Activated B cell treated with CpG ODN at 0.5 μM for 24 hours (primary cell): Measurements from ENCODE around the gene ZNF77. TPM values are rescaled to one million over a fixed set of nuclear protein-coding genes. Genes with fewer than 3 reads are reported as not detected.
A peak's percentile ranks its signal among the peaks of the same experiment; 100 is the strongest.
"Not testable (repeated sequence)": the region's sequence is repeated elsewhere in the genome, so short reads cannot be mapped to it uniquely, and the experiment has no call there.

Source experiments
- ATAC-seq: fragments of 200-7000 bp; cut with Tn5 transposase; one replicate; pipeline ENCODE4 v1.10.0; 2021; ENCODE audit warnings: low read depth, mild to moderate bottlenecking, moderate library complexity
- CTCF ChIA-PET: fragments of 350-600 bp; sonication (Branson Sonifier 250); formaldehyde crosslinking; loops from one replicate; lab custom pipeline; 2021; ENCODE audit warnings: antibody characterized with exemption; lab: Charles Lee
- POLR2A ChIA-PET: fragments of 350-600 bp; sonication (Branson Sonifier 250); formaldehyde crosslinking; loops from one replicate; lab custom pipeline; 2021; ENCODE audit warnings: antibody characterized with exemption; lab: Charles Lee
- DNase-seq: peaks from one replicate; pipeline ENCODE4 v3.0.0; 2022
- H3K27ac Mint-ChIP-seq: one replicate; pipeline ENCODE4 v1.8.0; 2020; ENCODE audit warnings: mixed read lengths
- H3K27me3 Mint-ChIP-seq: one replicate; pipeline ENCODE4 v1.8.0; 2021; ENCODE audit warnings: mixed read lengths
- H3K36me3 Mint-ChIP-seq: one replicate; pipeline ENCODE4 v1.8.0; 2021; ENCODE audit warnings: low read depth, mixed read lengths
- H3K4me1 Mint-ChIP-seq: one replicate; pipeline ENCODE4 v1.8.0; 2021; ENCODE audit warnings: mixed read lengths
- H3K4me3 Mint-ChIP-seq: one replicate; pipeline ENCODE4 v1.8.0; 2020; ENCODE audit warnings: mild to moderate bottlenecking, mixed read lengths
- H3K9me3 Mint-ChIP-seq: one replicate; pipeline ENCODE4 v1.8.0; 2020; ENCODE audit warnings: mixed read lengths
- intact Hi-C: fragments of 100-400 bp; cut with micrococcal nuclease; formaldehyde crosslinking; loops from one replicate; pipeline ENCODE4 v1.15.1; 2024
- total RNA-seq: library from RNA; stranded (reverse); gene quantifications from 2 replicates; pipeline ENCODE4 v1.2.3, GENCODE V29; 2022
- TF ChIP-seq, protein P1 (sequence below): fragments of 200-600 bp; IDR thresholded peaks from one replicate; pipeline ENCODE4 v1.8.0; 2022; ENCODE audit warnings: antibody characterized with exemption, mild to moderate bottlenecking

ZNF77 gene
- total RNA-seq, result 5.2 and 6.7 TPM in 2 replicates

DNA sequence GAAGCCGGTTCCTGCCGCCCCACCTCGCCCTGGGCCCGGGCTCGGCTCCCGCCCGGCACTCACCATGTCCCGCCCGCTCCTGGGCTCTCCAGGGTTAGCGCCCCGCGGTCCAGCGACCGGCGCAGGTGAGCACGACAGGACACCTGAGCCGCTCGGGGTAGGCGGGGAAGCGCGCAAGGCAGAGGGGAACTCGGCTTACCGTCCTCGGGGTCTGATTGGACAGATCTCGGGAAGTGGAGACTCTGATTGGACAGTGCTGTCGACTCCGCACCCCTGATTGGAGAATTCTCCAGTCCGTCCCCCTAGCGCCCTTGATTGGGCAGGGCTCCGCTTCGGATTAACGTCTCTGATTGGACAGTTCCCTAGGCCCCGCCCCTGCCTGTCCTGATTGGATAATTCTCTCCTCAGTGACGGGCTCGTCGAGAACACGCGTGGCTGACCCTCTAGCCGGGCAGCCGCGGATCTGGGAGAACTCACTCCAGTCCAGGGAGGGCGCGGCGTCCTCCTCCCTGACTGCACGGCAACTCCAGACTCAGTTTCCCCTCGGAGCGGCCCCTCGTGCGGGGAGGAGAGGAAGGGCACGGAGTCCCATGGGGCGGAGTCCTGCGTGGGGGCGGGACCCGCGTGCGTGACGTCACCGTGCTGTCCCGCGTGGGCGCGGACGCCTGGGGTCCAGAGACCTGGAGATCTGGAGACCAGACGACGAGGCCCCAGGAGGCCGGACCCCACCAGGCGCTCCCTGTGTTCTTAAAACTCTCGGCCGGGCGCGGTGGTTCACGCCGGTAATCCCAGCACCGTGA is at the start of gene ZNF77:
Gene ZNF77, minus strand, starts transcription at position 197 of the 800 bp plus-strand sequence. Its CDS starts 131 bp downstream, at position 66.
- no peaks in the 10 kb centered on the region for H3K27me3 Mint-ChIP-seq
- peak within 1 kb of the TSS; percentile 95 for H3K27ac Mint-ChIP-seq
- TF ChIP-seq, protein P1, sequence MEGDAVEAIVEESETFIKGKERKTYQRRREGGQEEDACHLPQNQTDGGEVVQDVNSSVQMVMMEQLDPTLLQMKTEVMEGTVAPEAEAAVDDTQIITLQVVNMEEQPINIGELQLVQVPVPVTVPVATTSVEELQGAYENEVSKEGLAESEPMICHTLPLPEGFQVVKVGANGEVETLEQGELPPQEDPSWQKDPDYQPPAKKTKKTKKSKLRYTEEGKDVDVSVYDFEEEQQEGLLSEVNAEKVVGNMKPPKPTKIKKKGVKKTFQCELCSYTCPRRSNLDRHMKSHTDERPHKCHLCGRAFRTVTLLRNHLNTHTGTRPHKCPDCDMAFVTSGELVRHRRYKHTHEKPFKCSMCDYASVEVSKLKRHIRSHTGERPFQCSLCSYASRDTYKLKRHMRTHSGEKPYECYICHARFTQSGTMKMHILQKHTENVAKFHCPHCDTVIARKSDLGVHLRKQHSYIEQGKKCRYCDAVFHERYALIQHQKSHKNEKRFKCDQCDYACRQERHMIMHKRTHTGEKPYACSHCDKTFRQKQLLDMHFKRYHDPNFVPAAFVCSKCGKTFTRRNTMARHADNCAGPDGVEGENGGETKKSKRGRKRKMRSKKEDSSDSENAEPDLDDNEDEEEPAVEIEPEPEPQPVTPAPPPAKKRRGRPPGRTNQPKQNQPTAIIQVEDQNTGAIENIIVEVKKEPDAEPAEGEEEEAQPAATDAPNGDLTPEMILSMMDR, result no peak
- H3K9me3 Mint-ChIP-seq, result no peaks in the 10 kb centered on the region
- H3K36me3 Mint-ChIP-seq, result peaks cover 12% of the 10 kb centered on the region
- intact Hi-C loops, result loop anchor here (1.0 to 5.0 kb wide), 4 partner anchors 45 to 1692 kb away; partner anchors contain the start of genes TNFAIP8L1, ZNF555 and ZNF57
- H3K4me1 Mint-ChIP-seq, result peaks cover 31% of the 10 kb centered on the region
- ATAC-seq, result peak; percentile 98
- DNase-seq, result peak; percentile 96
- ChIA-PET CTCF (no interaction called here), POLR2A (interaction anchor here (0.7 kb wide), 3 partner anchors 44 to 546 kb away, joined by 3 to 13 read pairs (median 4); partner anchors contain the start of gene ZNF57)
- H3K4me3 Mint-ChIP-seq, result peak within 1 kb of the TSS; percentile 96

DNA sequence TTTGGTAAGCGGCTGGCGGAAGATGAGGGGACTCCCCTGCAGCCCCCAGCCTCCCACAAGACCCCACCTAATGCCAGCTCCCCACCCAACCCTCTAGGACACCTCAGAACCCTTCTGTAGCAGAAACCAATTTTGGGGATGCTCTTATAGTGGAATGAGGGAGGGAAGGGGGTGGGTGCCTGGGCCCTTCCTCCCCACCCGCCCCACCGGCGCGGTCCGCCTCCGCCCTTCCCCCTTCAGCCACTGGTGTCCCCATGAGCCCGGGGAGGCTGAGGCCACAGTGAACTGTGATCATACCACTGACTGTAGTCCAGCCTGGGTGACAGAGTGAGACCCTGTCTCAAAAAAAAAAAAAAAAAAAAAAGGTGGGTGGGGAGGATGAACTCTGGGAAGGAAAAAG is 48.8 kb upstream of the ZNF77 start:
- no peaks in the 10 kb centered on the region for H3K4me1 Mint-ChIP-seq
- ChIA-PET POLR2A (no interaction called here), CTCF (no interaction called here)
- intact Hi-C loops, result no loop called here
- H3K36me3 Mint-ChIP-seq, result no peaks in the 10 kb centered on the region
- DNase-seq (no peak), ATAC-seq (no peak)
- H3K4me3 Mint-ChIP-seq, result no peak overlapping the region
- no peaks in the 10 kb centered on the region for H3K9me3 Mint-ChIP-seq
- H3K27ac Mint-ChIP-seq, result no peak overlapping the region
- H3K27me3 Mint-ChIP-seq, result peaks cover 3% of the 10 kb centered on the region
- TF ChIP-seq, protein P1, result no peak

DNA sequence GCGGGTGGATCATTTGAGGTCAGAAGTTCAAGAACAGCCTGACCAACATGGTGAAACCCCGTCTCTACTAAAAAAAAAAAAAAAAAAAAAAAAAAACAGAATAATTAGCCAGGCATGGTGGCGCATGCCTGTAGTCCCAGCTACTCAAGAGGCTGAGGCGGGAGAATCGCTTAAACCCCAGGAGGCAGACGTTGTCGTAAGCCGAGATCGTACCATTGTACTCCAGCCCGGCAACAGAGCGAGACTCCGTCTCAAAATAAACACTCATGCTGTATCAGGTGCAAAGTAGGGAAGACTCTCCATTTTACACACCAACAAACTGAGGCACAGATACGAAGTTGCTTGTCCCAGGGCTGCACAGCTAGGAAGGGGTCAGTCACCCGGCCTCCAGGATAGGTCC is 48.2 kb upstream of the ZNF77 start:
- Mint-ChIP-seq H3K9me3 (no peaks in the 10 kb centered on the region), H3K36me3 (no peaks in the 10 kb centered on the region), H3K4me3 (no peak overlapping the region), H3K4me1 (no peaks in the 10 kb centered on the region), H3K27ac (no peak overlapping the region), H3K27me3 (peaks cover 5% of the 10 kb centered on the region)
- no peak for DNase-seq
- CTCF ChIA-PET, result no interaction called here
- POLR2A ChIA-PET, result no interaction called here
- ATAC-seq, result no peak
- intact Hi-C loops, result no loop called here
- TF ChIP-seq, protein P1, result no peak

DNA sequence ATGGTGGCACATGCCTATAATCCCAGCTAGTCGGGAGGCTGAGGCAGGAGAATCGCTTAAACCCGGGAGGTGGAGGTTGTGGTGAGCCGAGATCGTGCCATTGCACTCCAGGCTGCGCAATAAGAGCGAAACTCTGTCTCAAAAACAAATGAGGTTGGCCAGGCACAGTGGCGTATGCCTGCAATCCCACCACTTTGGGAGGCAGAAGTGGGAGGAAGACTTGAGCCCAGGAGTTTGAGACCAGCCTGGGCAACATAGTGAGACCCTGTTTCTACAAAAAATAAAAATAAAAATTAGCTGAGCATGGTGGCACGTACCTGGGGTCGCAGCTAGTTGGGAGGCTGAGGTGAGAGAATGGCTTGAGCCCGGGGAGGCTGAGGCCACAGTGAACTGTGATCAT is 47.6 kb upstream of the ZNF77 start:
- H3K27me3 Mint-ChIP-seq, H3K4me1 Mint-ChIP-seq, DNase-seq, ATAC-seq, H3K9me3 Mint-ChIP-seq, CTCF ChIA-PET, POLR2A ChIA-PET, H3K27ac Mint-ChIP-seq, H3K36me3 Mint-ChIP-seq, intact Hi-C loops, H3K4me3 Mint-ChIP-seq: not testable (repeated sequence)

DNA sequence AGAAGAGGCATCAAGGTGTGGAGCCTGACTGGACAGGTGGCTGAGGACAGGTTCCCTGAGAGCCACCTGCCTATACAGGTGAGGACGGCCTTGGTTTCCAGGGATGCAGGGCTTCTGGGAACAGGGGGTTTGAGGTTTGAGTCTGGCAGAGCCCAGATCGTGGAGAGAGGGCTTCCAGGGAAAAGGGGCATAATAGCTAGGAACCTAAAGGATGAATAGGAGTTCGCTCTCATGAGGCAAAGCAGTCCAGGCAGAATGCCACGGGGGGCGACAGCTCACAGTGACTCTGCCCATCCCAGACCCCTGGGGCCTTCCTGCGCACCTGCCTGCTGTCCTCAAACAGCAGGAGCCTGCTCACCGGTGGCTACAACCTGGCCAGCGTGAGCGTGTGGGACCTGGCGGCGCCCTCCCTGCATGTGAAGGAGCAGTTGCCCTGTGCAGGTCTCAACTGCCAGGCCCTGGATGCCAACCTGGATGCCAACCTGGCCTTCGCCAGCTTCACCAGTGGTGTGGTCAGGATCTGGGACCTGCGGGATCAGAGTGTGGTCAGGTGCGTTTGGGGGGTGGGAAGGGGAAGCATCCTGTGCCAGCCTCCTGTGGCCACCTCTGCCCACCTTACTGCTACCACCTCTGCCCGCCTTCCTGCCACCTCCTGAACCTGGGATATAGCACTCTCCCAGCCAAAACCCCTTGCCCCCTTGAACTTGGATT is 44.6 kb upstream of the ZNF77 start:
- no peak for ATAC-seq
- Mint-ChIP-seq H3K27me3 (peaks cover 8% of the 10 kb centered on the region), H3K4me3 (no peak overlapping the region), H3K9me3 (no peaks in the 10 kb centered on the region), H3K4me1 (peaks cover 3% of the 10 kb centered on the region), H3K36me3 (no peaks in the 10 kb centered on the region), H3K27ac (no peak overlapping the region)
- intact Hi-C loops, result no loop called here
- POLR2A ChIA-PET, result no interaction called here
- TF ChIP-seq, protein P1, result no peak
- CTCF ChIA-PET, result no interaction called here
- no peak for DNase-seq
